Uterus (tissue), 4 donors: Measurements from ENCODE around the gene ONECUT1. TPM values are rescaled to one million over a fixed set of nuclear protein-coding genes. Genes with fewer than 3 reads are reported as not detected.

Experiments used
- DNase-seq, 2 donors: peaks; one replicate each; pipeline ENCODE4 v3.0.0-alpha.2; 2019 to 2020
- H3K27ac ChIP-seq, 2 donors: fragments of 200-600 bp; sonication (generic); 1 replicate in 1 of 2; 2 replicates in 1 of 2; pipeline ENCODE4 v1.5.1; 2016 to 2018
- H3K27me3 ChIP-seq, 2 donors: fragments of 200-600 bp; sonication (generic); one replicate each; pipeline ENCODE4 v1.5.1; 2018 to 2019; ENCODE audit warnings: control low read depth in 1 of 2
- H3K36me3 ChIP-seq, 2 donors: fragments of 200-600 bp; sonication (generic); one replicate each; pipeline ENCODE4 v1.5.1; 2019; ENCODE audit warnings: control low read depth in 1 of 2
- H3K4me1 ChIP-seq, 2 donors: fragments of 200-600 bp; sonication (generic); one replicate each; pipeline ENCODE4 v1.5.1; 2018 to 2019; ENCODE audit warnings: control low read depth in 1 of 2
- H3K4me3 ChIP-seq, 2 donors: fragments of 200-600 bp; sonication (generic); 1 replicate in 1 of 2; 2 replicates in 1 of 2; pipeline ENCODE4 v1.5.1; 2018 to 2019; ENCODE audit warnings: mild to moderate bottlenecking in 1 of 2
- H3K9me3 ChIP-seq, 2 donors: fragments of 200-600 bp; sonication (generic); one replicate each; pipeline ENCODE4 v1.5.1; 2019; ENCODE audit warnings: control low read depth in 1 of 2
- POLR2A ChIP-seq, 2 donors: fragments of 450-650 bp; IDR thresholded peaks; one replicate each; pipeline ENCODE4 v1.6.1; 2016; ENCODE audit warnings: antibody characterized with exemption in 2 of 2, mild to moderate bottlenecking in 1 of 2, moderate library complexity in 1 of 2
- intact Hi-C: fragments of 100-400 bp; cut with DNase I; formaldehyde crosslinking; loops from one replicate; pipeline ENCODE4 v1.15.1; 2023; ENCODE audit warnings: low total_unique reads
- total RNA-seq, 4 donors: library from RNA; depleted of rRNA in 3 of 4; stranded (reverse); fragments of >200 nt in 3 of 4; gene quantifications; one replicate each; pipeline versions ENCODE4 v1.1.0 to v1.2.4, GENCODE V29; 2014 to 2023
- TF ChIP-seq, protein P1 (sequence below), 4 experiments: fragments of 200-600 bp in 2 of 4; fragments of 450-650 bp in 2 of 4; sonication (generic) in 2 of 4; IDR thresholded peaks; one replicate each; pipeline ENCODE4 v1.5.1; 2016 to 2019; ENCODE audit warnings: antibody characterized with exemption in 4 of 4, mild to moderate bottlenecking in 2 of 4, moderate library complexity in 1 of 4
- donor health status: DM: yes; HTN: yes; CAD: no.

ONECUT1 gene
- total RNA-seq, 4 donors from 2014 or later, result not detected

DNA sequence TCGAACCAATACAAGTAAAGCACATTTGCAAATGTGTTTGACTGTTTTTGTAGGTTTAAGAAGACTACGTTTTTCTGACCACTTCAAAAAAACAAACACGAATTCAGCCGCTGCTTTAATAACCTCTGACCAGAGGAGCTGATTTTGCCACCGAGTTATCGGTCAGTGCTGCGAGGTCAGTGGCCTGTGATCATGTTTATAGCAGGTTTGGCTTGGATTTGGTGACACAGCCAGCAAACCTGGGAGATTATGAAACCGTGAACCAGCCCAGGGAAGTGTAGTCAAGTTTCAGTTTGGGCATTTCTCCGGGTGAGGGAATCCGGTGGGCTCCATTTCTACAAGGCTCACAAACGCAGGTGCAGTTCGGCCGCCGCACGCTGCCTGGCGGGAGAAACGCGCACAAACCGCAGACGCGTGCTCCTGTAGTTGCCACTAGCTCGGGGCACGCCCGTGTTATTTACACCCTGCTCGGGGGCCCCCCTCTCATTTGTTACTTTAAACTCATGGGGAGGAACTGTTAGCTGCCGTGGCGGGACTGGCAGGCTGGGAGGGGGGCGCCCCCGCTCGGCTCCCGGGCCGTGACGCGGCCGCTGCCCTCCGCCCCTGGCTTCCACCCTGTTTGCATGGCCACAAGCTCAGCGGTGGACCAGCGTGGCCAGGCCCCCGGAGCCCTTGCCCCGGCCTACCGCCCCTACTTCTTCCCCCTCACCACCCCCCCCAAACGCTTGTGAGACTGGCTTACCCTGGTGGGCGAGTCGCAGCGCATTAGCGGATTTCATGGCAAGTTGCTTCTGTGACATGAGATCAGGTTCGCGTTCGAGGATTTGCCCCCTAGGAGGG lies 13.6 kb upstream of the ONECUT1 start:
- H3K27me3 ChIP-seq, result peaks cover 9 to 72% of the 10 kb centered on the region in 2 donors
- TF ChIP-seq, protein P1, sequence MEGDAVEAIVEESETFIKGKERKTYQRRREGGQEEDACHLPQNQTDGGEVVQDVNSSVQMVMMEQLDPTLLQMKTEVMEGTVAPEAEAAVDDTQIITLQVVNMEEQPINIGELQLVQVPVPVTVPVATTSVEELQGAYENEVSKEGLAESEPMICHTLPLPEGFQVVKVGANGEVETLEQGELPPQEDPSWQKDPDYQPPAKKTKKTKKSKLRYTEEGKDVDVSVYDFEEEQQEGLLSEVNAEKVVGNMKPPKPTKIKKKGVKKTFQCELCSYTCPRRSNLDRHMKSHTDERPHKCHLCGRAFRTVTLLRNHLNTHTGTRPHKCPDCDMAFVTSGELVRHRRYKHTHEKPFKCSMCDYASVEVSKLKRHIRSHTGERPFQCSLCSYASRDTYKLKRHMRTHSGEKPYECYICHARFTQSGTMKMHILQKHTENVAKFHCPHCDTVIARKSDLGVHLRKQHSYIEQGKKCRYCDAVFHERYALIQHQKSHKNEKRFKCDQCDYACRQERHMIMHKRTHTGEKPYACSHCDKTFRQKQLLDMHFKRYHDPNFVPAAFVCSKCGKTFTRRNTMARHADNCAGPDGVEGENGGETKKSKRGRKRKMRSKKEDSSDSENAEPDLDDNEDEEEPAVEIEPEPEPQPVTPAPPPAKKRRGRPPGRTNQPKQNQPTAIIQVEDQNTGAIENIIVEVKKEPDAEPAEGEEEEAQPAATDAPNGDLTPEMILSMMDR (IDR thresholded peaks at IDR 0.05), result no peak
- TF ChIP-seq POLR2A (IDR thresholded peaks at IDR 0.05), result no peak
- DNase-seq, result no peak
- no peaks in the 10 kb centered on the region for H3K9me3 ChIP-seq
- no peaks in the 10 kb centered on the region for H3K36me3 ChIP-seq
- no peak overlapping the region for H3K4me3 ChIP-seq
- intact Hi-C loops, result no loop called here
- H3K4me1 ChIP-seq, result peaks cover 0 to 25% of the 10 kb centered on the region in 2 donors
- H3K27ac ChIP-seq, result no peak overlapping the region

DNA sequence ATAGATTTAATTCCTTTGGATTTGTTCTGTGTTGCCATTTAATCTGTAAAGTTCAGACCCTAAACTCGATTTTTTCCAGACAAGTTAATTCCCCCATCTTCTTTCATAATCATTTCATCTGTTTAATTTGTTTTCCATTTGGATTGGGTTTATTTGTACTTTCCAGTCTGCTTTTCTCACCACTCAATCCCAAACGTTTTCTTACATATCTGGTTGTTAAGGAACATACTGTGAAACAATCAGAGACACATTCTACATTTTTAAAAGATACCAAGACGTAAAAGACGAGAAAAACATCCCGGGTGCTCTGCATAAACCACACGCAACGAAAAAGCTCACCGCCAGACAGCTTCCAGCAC lies 13.0 kb upstream of the ONECUT1 start:
- Histone ChIP-seq H3K4me3 (no peak overlapping the region), H3K4me1 (peaks cover 0 to 25% of the 10 kb centered on the region in 2 donors), H3K27me3 (peaks cover 14 to 78% of the 10 kb centered on the region in 2 donors), H3K27ac (no peak overlapping the region), H3K9me3 (no peaks in the 10 kb centered on the region), H3K36me3 (no peaks in the 10 kb centered on the region)
- no peak for DNase-seq
- intact Hi-C loops, result no loop called here
- TF ChIP-seq, protein P1 (IDR thresholded peaks at IDR 0.05), result no peak

DNA sequence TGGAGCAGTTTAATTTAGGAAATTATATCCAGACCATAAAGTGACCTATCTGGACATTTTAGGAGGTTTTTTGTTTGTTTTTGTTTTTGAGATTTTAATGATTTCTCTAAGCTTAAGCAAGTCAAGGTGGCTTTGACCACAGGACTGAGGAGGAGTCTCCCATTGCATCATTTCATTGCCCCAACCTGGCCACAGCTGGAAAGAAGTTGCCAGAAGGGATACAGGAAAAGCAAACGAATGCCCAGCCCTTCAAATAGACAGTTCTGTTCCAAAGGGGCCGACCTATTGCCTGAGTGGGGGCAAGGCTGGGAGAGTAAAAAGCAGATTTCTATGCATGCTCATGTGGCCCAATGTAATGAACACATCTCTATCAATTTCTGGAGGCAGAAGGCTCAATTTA lies 12.0 kb upstream of the ONECUT1 start:
- no peaks in the 10 kb centered on the region for H3K9me3 ChIP-seq
- TF ChIP-seq, protein P1 (IDR thresholded peaks at IDR 0.05), result no peak
- TF ChIP-seq POLR2A (IDR thresholded peaks at IDR 0.05), result no peak
- H3K4me3 ChIP-seq, result no peak overlapping the region
- intact Hi-C loops, result no loop called here
- no peaks in the 10 kb centered on the region for H3K36me3 ChIP-seq
- peaks cover 0 to 25% of the 10 kb centered on the region in 2 donors for H3K4me1 ChIP-seq
- DNase-seq, result no peak
- no peak overlapping the region for H3K27ac ChIP-seq
- peaks cover 15 to 79% of the 10 kb centered on the region in 2 donors for H3K27me3 ChIP-seq

DNA sequence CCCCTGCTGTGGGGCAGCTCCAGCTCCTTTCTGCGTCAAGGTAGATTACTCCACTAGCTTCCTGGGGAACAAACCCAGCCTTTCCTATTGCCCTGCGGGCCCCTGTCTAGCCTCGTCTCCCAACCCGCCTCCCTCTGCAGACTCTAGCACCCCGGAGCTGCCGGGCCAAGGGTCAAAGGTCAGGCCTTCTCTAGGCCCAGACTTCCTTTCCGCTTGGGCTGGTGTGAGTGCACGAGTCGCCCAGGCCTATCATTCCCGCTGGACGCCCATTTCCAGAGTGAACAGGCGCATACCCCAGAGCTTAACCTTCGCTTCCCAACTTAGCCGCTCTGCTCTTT lies 11.6 kb upstream of the ONECUT1 start:
- Histone ChIP-seq H3K4me3 (no peak overlapping the region), H3K27ac (no peak overlapping the region), H3K9me3 (no peaks in the 10 kb centered on the region), H3K27me3 (peaks cover 15 to 78% of the 10 kb centered on the region in 2 donors), H3K4me1 (peaks cover 0 to 25% of the 10 kb centered on the region in 2 donors), H3K36me3 (no peaks in the 10 kb centered on the region)
- intact Hi-C loops, result no loop called here
- no peak for DNase-seq
- TF ChIP-seq POLR2A (IDR thresholded peaks at IDR 0.05), result no peak
- TF ChIP-seq, protein P1 (IDR thresholded peaks at IDR 0.05), result no peak

DNA sequence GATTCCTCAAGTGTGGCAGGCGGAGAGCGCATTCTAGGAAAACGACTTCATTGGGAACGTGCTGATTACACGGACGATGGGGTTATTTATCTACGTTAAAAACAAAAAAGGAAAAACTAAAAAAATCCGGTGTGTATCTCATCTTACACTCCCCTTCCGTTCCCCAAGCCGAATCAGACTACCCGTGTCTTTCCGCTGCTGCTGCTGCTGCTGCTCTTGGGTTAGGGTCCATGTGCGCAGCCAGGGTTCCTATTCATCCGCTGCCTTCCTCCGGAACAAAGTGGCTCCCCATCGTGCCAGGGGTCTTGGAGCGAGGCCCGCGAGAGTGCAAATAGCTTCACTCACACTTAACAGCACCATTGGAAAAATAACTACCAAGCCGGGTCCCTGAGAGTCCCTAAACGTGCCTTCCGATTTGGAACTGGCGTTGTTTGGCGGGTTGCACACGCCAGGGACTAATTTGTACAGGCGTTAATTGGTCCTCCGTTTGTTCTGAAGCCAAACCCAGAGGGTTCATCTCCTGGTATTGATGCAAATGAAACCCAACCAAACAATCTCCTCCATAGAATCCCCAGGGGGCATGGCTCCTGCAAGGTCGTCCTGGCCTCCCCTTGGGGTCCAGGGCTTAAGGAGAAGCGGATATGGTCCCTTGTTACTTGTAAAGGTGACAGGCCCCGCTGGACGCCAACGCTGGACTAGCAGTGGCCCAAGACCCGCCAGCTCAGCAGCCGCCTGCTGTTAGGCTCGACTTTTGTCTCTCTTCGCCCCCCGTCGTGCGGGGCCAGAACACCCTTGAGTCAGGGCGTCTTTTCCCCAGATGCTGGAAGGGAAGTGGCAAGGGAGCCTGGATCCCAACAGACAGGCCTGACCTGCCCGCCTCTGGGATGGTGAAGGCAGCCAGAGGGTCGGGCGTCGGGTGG lies 11.0 kb upstream of the ONECUT1 start:
- intact Hi-C loops, result no loop called here
- H3K27me3 ChIP-seq, result peaks cover 12 to 78% of the 10 kb centered on the region in 2 donors
- H3K27ac ChIP-seq, result no peak overlapping the region

More for the DNA sequence above, 11.0 kb upstream of the ONECUT1 start:
- no peak for TF ChIP-seq POLR2A (IDR thresholded peaks at IDR 0.05)
- TF ChIP-seq, protein P1 (IDR thresholded peaks at IDR 0.05), result no peak
- Histone ChIP-seq H3K36me3 (no peaks in the 10 kb centered on the region), H3K4me1 (peaks cover 0 to 23% of the 10 kb centered on the region in 2 donors), H3K4me3 (no peak overlapping the region), H3K9me3 (no peaks in the 10 kb centered on the region)
- no peak for DNase-seq
